ENCODE measurements around the gene C6orf62. TPM values are rescaled to one million over a fixed set of nuclear protein-coding genes. Genes with fewer than 3 reads are reported as not detected.
A peak's percentile ranks its signal among the peaks of the same experiment; 100 is the strongest.
"Not testable (repeated sequence)": the region's sequence is repeated elsewhere in the genome, so short reads cannot be mapped to it uniquely, and the experiment has no call there.

The C6orf62 gene
- polyA plus RNA-seq, 2 of the 4 experiments (the other 2 are of a cell fraction): 66.3 to 73.4 TPM

DNA sequence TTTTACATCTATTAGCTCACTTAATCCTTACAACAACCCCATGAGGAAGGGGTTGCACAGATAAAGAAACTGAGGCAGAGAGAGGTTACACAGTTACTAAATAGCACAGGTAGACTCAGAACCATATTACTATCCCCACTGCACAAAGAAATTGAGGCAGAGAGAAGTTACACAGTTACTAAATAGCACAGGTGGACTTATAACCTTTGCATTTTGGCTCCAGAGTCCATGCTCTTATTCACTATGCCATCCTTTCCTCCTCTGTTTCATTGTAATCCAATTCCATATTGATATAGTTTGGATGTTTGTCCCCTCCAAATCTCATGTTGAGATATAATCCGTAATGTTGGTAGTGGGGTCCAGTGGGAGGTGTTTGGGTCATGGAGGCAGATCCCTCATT lies 55.8 kb downstream of the C6orf62 start:
- peak overlapping the region; percentile 83 for H3K4me2 ChIP-seq
- ChIA-PET CTCF (no interaction called here), POLR2A (no interaction called here)
- FAIRE-seq: no peak
- TF ChIP-seq ZFP36 (IDR thresholded peaks at IDR 0.05; ENCODE audit: borderline replicate concordance, partially characterized antibody) (no peak), RNF2 (IDR thresholded peaks at IDR 0.05; ENCODE audit: borderline replicate concordance, low read depth) (no peak), PHF8 (IDR thresholded peaks at IDR 0.05; ENCODE audit: borderline replicate concordance, low read depth) (no peak), HEYL (CRISPR knock-in tag; IDR thresholded peaks at IDR 0.05) (no peak), ZC3H11A (IDR thresholded peaks at IDR 0.05) (no peak), EHMT2 (IDR thresholded peaks at IDR 0.05; ENCODE audit: low read depth) (no peak), HDAC2 (IDR thresholded peaks at IDR 0.05) (no peak), RCOR1 (IDR thresholded peaks at IDR 0.05; ENCODE audit: low read depth, low read length) (no peak), ZSCAN20 (CRISPR knock-in tag; IDR thresholded peaks at IDR 0.05) (no peak), SREBF2 (IDR thresholded peaks at IDR 0.05) (no peak), KDM5A (IDR thresholded peaks at IDR 0.05) (no peak)
- TF ChIP-seq, protein P1, sequence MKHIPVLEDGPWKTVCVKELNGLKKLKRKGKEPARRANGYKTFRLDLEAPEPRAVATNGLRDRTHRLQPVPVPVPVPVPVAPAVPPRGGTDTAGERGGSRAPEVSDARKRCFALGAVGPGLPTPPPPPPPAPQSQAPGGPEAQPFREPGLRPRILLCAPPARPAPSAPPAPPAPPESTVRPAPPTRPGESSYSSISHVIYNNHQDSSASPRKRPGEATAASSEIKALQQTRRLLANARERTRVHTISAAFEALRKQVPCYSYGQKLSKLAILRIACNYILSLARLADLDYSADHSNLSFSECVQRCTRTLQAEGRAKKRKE (CRISPR knock-in tag; IDR thresholded peaks at IDR 0.05; ENCODE audit: low read depth): no peak
- H3K27ac ChIP-seq: peak overlapping the region; percentile 96 to 99; a peak in 3 of 6 replicates
- no peak for ATAC-seq
- no peaks in the 10 kb centered on the region for H3K9me3 ChIP-seq
- no peak overlapping the region for H3K4me3 ChIP-seq
- WGBS (ENCODE audit: missing lambda C conversion rate): 100% methylated on average over 1 of the region's 1 CpG
- H3K4me1 ChIP-seq: peaks cover 68% of the 10 kb centered on the region
- DNase-seq (ENCODE audit: low read depth in 1 of 2, low spot score in 1 of 2): no peak

DNA sequence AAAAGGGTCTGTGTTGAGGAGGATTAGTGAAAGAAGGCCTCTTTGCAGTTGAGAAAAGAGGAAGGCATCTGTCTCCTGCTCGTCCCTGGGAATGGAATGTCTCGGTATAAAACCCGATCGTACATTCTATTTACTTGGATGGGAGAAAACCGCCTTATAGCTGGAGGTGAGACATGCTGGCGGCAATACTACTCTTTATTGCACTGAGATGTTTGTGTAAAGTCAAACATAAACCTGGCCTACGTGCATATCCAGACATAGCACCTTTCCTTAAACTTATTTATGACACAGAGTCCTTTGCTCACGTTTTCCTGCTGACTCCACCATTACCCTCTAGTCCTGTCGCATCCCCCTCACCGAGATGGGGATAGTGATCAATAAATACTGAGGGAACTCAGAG lies 56.7 kb downstream of the C6orf62 start:
- ATAC-seq (no peak), DNase-seq (ENCODE audit: low read depth in 1 of 2, low spot score in 1 of 2) (no peak), FAIRE-seq (no peak)
- Histone ChIP-seq H3K4me2 (peak overlapping the region; percentile 83), H3K9me3 (no peaks in the 10 kb centered on the region), H3K4me1 (peaks cover 77% of the 10 kb centered on the region), H3K27ac (peak overlapping the region; percentile 83 to 96), H3K4me3 (no peak overlapping the region)
- TF ChIP-seq CHD2 (IDR thresholded peaks at IDR 0.05; ENCODE audit: low read length, partially characterized antibody) (no peak), NFE2L2 (conservative IDR thresholded peaks at IDR 0.05; ENCODE audit: low read length) (no peak), MAZ (IDR thresholded peaks at IDR 0.05; ENCODE audit: borderline replicate concordance, low read depth, low read length) (no peak), RAD21 (conservative IDR thresholded peaks at IDR 0.05 in 1 of 2, IDR thresholded peaks at IDR 0.05 in 1 of 2) (no peak)
- TF ChIP-seq, protein P2, sequence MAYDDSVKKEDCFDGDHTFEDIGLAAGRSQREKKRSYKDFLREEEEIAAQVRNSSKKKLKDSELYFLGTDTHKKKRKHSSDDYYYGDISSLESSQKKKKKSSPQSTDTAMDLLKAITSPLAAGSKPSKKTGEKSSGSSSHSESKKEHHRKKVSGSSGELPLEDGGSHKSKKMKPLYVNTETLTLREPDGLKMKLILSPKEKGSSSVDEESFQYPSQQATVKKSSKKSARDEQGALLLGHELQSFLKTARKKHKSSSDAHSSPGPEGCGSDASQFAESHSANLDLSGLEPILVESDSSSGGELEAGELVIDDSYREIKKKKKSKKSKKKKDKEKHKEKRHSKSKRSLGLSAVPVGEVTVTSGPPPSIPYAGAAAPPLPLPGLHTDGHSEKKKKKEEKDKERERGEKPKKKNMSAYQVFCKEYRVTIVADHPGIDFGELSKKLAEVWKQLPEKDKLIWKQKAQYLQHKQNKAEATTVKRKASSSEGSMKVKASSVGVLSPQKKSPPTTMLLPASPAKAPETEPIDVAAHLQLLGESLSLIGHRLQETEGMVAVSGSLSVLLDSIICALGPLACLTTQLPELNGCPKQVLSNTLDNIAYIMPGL (CRISPR knock-in tag; IDR thresholded peaks at IDR 0.05; ENCODE audit: borderline replicate concordance): no peak
- CTCF ChIA-PET: no interaction called here
- 40% methylated on average over 10 of the region's 10 CpGs for WGBS (ENCODE audit: missing lambda C conversion rate)
- POLR2A ChIA-PET: no interaction called here

DNA sequence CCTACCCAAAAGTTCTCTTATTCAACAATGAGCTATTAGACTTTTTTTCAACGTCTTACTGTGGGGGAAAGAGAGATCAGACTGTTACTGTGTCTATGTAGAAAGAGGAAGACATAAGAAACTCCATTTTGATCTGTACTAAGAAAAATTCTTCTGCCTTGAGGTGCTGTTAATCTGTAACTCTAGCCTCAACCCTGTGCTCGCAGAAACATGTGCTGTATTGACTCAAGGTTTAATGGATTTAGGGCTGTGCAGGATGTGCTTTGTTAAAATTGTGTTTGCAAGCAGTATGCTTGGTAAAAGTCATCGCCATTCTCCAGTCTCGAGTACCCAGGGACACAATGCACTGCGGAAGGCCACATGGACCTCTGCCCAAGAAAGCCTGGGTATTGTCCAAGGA lies 57.2 kb downstream of the C6orf62 start:
- Histone ChIP-seq H3K4me1 (peaks cover 82% of the 10 kb centered on the region), H3K4me2 (peak overlapping the region; percentile 83), H3K27ac (peak overlapping the region; percentile 83 to 96)
- TF ChIP-seq EHF (CRISPR knock-in tag; IDR thresholded peaks at IDR 0.05) (peak; percentile 93), HOXA7 (CRISPR knock-in tag; IDR thresholded peaks at IDR 0.05) (peak; percentile 90), HEYL (CRISPR knock-in tag; IDR thresholded peaks at IDR 0.05) (peak; percentile 98), RARB (CRISPR knock-in tag; IDR thresholded peaks at IDR 0.05) (peak; percentile 43), ZNF302 (CRISPR knock-in tag; IDR thresholded peaks at IDR 0.05) (peak; percentile 72; the same call in 1 of the 2 replicates), ZSCAN20 (CRISPR knock-in tag; IDR thresholded peaks at IDR 0.05) (peak; percentile 98), HOXB13 (CRISPR knock-in tag; IDR thresholded peaks at IDR 0.05; ENCODE audit: low read depth) (peak; percentile 97), HOXB5 (CRISPR knock-in tag; IDR thresholded peaks at IDR 0.05) (peak; percentile 95), FOSB (CRISPR knock-in tag; IDR thresholded peaks at IDR 0.05) (peak; percentile 75; the same call in 1 of the 2 replicates)
- TF ChIP-seq, protein P2 (CRISPR knock-in tag; IDR thresholded peaks at IDR 0.05; ENCODE audit: borderline replicate concordance): peak; percentile 63; the same call in 1 of the 2 replicates
- TF ChIP-seq, protein P1 (CRISPR knock-in tag; IDR thresholded peaks at IDR 0.05; ENCODE audit: low read depth): peak; percentile 95
- FAIRE-seq, CTCF ChIA-PET, POLR2A ChIA-PET, H3K9me3 ChIP-seq, ATAC-seq, H3K4me3 ChIP-seq: not testable (repeated sequence)
- WGBS (ENCODE audit: missing lambda C conversion rate): 21% methylated on average over 5 of the region's 5 CpGs
- DNase-seq (ENCODE audit: low read depth in 1 of 2, low spot score in 1 of 2): peak in 1 of 2 experiments; percentile 13

Data from A549 (cell line).